Measurements from ENCODE around the gene PHACTR3. TPM values are rescaled to one million over a fixed set of nuclear protein-coding genes. Genes with fewer than 3 reads are reported as not detected.

The PHACTR3 gene
- total RNA-seq, 2 donors from 2014 or later = not detected

DNA sequence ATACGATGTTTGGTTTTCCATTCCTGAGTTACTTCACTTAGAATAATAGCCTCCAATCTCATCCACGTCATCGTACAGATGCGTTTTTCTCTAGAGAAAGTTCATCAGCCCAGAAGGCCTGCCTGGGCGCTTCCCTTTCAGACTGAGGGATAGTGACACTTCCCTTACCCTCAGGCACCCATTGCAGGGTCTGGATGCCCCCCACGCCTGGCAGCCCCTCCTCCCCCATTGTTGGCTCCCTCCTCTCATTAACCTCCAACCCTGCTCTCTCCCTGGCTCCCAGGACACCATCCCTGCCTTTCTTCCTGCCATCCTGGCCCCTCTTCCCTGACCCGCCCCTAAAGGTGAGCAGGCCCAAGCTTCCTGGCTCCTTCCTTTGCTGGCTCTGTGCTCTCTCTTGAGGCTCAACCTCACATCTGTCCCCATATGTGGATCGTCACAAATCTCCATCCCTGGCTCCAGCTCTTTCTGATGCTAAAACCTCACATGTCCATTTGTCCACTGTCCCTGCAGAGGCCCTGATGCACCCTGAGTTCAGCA, 183.9 kb downstream of the PHACTR3 start:
- ATAC-seq (ENCODE audit: insufficient number of reproducible peaks, low FRiP score, low read depth) = no peak
- H3K36me3 ChIP-seq = no peaks in the 10 kb centered on the region
- H3K27ac ChIP-seq = no peak overlapping the region
- peaks cover 5% of the 10 kb centered on the region for H3K9me3 ChIP-seq
- no peaks in the 10 kb centered on the region for H3K27me3 ChIP-seq (replicated peaks; ENCODE audit: insufficient read depth)
- H3K4me3 ChIP-seq = no peak overlapping the region
- DNase-seq (ENCODE audit: low spot score) = no peak
- TF ChIP-seq, protein P1, sequence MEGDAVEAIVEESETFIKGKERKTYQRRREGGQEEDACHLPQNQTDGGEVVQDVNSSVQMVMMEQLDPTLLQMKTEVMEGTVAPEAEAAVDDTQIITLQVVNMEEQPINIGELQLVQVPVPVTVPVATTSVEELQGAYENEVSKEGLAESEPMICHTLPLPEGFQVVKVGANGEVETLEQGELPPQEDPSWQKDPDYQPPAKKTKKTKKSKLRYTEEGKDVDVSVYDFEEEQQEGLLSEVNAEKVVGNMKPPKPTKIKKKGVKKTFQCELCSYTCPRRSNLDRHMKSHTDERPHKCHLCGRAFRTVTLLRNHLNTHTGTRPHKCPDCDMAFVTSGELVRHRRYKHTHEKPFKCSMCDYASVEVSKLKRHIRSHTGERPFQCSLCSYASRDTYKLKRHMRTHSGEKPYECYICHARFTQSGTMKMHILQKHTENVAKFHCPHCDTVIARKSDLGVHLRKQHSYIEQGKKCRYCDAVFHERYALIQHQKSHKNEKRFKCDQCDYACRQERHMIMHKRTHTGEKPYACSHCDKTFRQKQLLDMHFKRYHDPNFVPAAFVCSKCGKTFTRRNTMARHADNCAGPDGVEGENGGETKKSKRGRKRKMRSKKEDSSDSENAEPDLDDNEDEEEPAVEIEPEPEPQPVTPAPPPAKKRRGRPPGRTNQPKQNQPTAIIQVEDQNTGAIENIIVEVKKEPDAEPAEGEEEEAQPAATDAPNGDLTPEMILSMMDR (IDR thresholded peaks at IDR 0.05) = no peak
- H3K4me1 ChIP-seq (ENCODE audit: control insufficient read depth in 1 of 2, low read depth in 2 of 2) = no peaks in the 10 kb centered on the region

DNA sequence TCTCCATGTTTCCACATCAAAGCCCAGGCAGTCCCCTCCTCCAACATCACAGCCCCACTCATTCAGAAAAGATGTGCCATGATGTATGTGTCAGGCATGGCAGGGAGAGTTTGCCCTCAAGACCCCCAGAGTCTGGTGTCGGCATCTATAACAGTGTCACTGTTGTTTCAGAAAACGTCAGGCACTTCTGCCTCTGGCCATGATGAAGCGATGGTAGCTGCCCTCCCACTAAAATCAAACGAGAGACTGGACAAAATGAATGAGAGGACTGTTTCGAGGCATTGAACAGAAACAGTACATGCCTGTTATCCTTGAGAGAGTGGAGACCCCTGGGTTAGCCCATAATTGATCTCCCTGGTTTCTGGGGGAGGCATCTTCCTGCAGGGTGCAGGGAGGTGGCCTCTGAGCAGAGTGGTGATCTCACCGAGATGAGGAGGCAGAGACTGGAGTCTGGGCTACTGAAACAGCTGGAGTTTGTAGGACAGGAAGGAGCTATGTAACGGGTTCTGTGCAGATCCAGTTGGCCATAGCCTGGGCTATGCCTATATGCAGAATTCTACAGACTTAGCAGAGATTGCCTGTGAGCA, 184.6 kb downstream of the PHACTR3 start:
- DNase-seq (ENCODE audit: low spot score) (no peak), ATAC-seq (ENCODE audit: insufficient number of reproducible peaks, low FRiP score, low read depth) (no peak)
- Histone ChIP-seq H3K36me3 (no peaks in the 10 kb centered on the region), H3K9me3 (peaks cover 5% of the 10 kb centered on the region), H3K4me1 (ENCODE audit: control insufficient read depth in 1 of 2, low read depth in 2 of 2) (no peaks in the 10 kb centered on the region), H3K27ac (no peak overlapping the region), H3K27me3 (replicated peaks; ENCODE audit: insufficient read depth) (no peaks in the 10 kb centered on the region), H3K4me3 (no peak overlapping the region)
- TF ChIP-seq, protein P1 (IDR thresholded peaks at IDR 0.05) = no peak

- DNase-seq (ENCODE audit: low spot score) (no peak), ATAC-seq (ENCODE audit: insufficient number of reproducible peaks, low FRiP score, low read depth) (no peak)
- TF ChIP-seq, protein P1 (IDR thresholded peaks at IDR 0.05) = no peak
- H3K27ac ChIP-seq = no peak overlapping the region
- H3K4me1 ChIP-seq (ENCODE audit: control insufficient read depth in 1 of 2, low read depth in 2 of 2) = no peaks in the 10 kb centered on the region
- H3K36me3 ChIP-seq = no peaks in the 10 kb centered on the region
- H3K4me3 ChIP-seq = no peak overlapping the region
- peaks cover 5% of the 10 kb centered on the region for H3K9me3 ChIP-seq
- H3K27me3 ChIP-seq (replicated peaks; ENCODE audit: insufficient read depth) = no peaks in the 10 kb centered on the region
Measured at GRCh38 chr20:59789686-59790085, 185.3 kb downstream of the PHACTR3 start.

- no peak for ATAC-seq (ENCODE audit: insufficient number of reproducible peaks, low FRiP score, low read depth)
- no peaks in the 10 kb centered on the region for H3K36me3 ChIP-seq
- H3K4me3 ChIP-seq = no peak overlapping the region
- H3K27ac ChIP-seq = no peak overlapping the region
- TF ChIP-seq, protein P1 (IDR thresholded peaks at IDR 0.05) = no peak
- no peaks in the 10 kb centered on the region for H3K4me1 ChIP-seq (ENCODE audit: control insufficient read depth in 1 of 2, low read depth in 2 of 2)
- no peak for DNase-seq (ENCODE audit: low spot score)
- no peaks in the 10 kb centered on the region for H3K27me3 ChIP-seq (replicated peaks; ENCODE audit: insufficient read depth)
- H3K9me3 ChIP-seq = peaks cover 5% of the 10 kb centered on the region
Measured at GRCh38 chr20:59790346-59790745, 186.0 kb downstream of the PHACTR3 start.

DNA sequence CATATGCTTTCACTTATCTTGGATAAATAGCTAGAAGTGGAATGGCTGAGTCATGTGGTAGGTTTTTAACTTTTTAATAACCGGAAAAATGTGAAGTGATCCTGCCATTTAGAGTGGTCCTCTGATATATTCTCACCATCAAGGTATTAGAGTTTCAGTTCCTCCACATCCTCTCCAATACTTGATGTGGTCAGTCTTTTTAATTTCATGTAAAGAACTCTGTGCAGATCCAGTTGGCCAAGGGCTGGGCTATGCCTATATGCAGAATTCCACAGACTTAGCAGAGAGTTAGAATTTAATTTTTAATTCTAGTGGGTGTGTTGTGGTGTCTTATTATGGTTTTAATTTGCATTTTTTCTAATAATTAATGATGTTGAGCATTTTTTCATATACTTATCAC, 188.0 kb downstream of the PHACTR3 start:
- DNase-seq (ENCODE audit: low spot score) (no peak), ATAC-seq (ENCODE audit: insufficient number of reproducible peaks, low FRiP score, low read depth) (no peak)
- no peak overlapping the region for H3K27ac ChIP-seq
- H3K36me3 ChIP-seq = no peaks in the 10 kb centered on the region
- no peaks in the 10 kb centered on the region for H3K27me3 ChIP-seq (replicated peaks; ENCODE audit: insufficient read depth)
- peaks cover 7% of the 10 kb centered on the region for H3K9me3 ChIP-seq
- H3K4me3 ChIP-seq = no peak overlapping the region
- no peaks in the 10 kb centered on the region for H3K4me1 ChIP-seq (ENCODE audit: control insufficient read depth in 1 of 2, low read depth in 2 of 2)
- TF ChIP-seq, protein P1 (IDR thresholded peaks at IDR 0.05) = no peak
